Caco-2 (cell line): ENCODE results near the gene SPOUT1. TPM values are rescaled to one million over a fixed set of nuclear protein-coding genes. Genes with fewer than 3 reads are reported as not detected.

Source experiments
- BruUV-seq: library from RNA; stranded (reverse); fragments of 400-500 nt; replicated peaks from 2 replicates; lab custom pipeline; 2021; lab: Mats Ljungman, UMichigan
- CTCF ChIA-PET: fragments of 300-600 bp; sonication (Branson Sonifier 250); formaldehyde crosslinking; loops from one replicate; lab custom pipeline; 2022; ENCODE audit warnings: antibody characterized with exemption; lab: Charles Lee
- POLR2A ChIA-PET: fragments of 300-600 bp; sonication (Branson Sonifier 250); formaldehyde crosslinking; loops from one replicate; lab custom pipeline; 2022; ENCODE audit warnings: antibody characterized with exemption; lab: Charles Lee
- DNase-seq, 2 experiments: peaks; one replicate each; pipeline versions ENCODE4 v3.0.0 to v3.0.0-alpha.2; 2020 to 2022
- H3K27me3 ChIP-seq: replicated peaks from 2 replicates; pipeline ENCODE4 v1.6.0; 2011; ENCODE audit warnings: low read length; ENCODE audit not compliant: control insufficient read depth, insufficient read depth
- H3K36me3 ChIP-seq: 2 replicates; pipeline ENCODE4 v1.5.1; 2011; ENCODE audit warnings: low read length; ENCODE audit not compliant: control insufficient read depth, insufficient read depth
- H3K4me1 ChIP-seq: fragments of 250-450 bp; sonication (Bioruptor Pico); 2 replicates; pipeline ENCODE4 v1.5.1; 2020; ENCODE audit warnings: mild to moderate bottlenecking
- H3K4me3 ChIP-seq: 2 replicates; pipeline ENCODE4 v1.5.1; 2011; ENCODE audit warnings: low read depth, mild to moderate bottlenecking, control low read depth, low read length
- H3K9me3 ChIP-seq: fragments of 250-450 bp; sonication (Bioruptor Pico); 2 replicates; pipeline ENCODE4 v1.5.1; 2020; ENCODE audit warnings: mild to moderate bottlenecking, moderate library complexity
- H3K27ac Mint-ChIP-seq: one replicate; pipeline ENCODE4 v1.8.0; 2022; ENCODE audit warnings: mixed read lengths; ENCODE audit not compliant: unreplicated experiment
- H3K27me3 Mint-ChIP-seq: one replicate; pipeline ENCODE4 v1.8.0; 2022; ENCODE audit warnings: mixed read lengths; ENCODE audit not compliant: insufficient read depth, unreplicated experiment
- H3K36me3 Mint-ChIP-seq: one replicate; pipeline ENCODE4 v1.8.0; 2022; ENCODE audit warnings: mild to moderate bottlenecking, mixed read lengths; ENCODE audit not compliant: insufficient read depth, unreplicated experiment
- H3K4me1 Mint-ChIP-seq: one replicate; pipeline ENCODE4 v1.8.0; 2022; ENCODE audit warnings: low read depth, mixed read lengths; ENCODE audit not compliant: unreplicated experiment
- H3K4me3 Mint-ChIP-seq: one replicate; pipeline ENCODE4 v1.8.0; 2022; ENCODE audit warnings: mild to moderate bottlenecking, moderate library complexity, mixed read lengths; ENCODE audit not compliant: unreplicated experiment
- H3K9me3 Mint-ChIP-seq: one replicate; pipeline ENCODE4 v1.8.0; 2022; ENCODE audit warnings: mixed read lengths; ENCODE audit not compliant: unreplicated experiment
- CTCF ChIP-seq, 2 experiments: fragments of 200-600 bp in 1 of 2; IDR thresholded peaks; 1 replicate in 1 of 2; 2 replicates in 1 of 2; pipeline versions ENCODE4 v1.5.1 to v1.8.0; 2011 to 2022; ENCODE audit warnings: antibody characterized with exemption in 1 of 2, control low read depth in 1 of 2, inconsistent platforms in 1 of 2, low read depth in 1 of 2, low read length in 1 of 2, mild to moderate bottlenecking in 1 of 2, moderate library complexity in 1 of 2; ENCODE audit not compliant: insufficient read depth in 1 of 2, severe bottlenecking in 1 of 2, unreplicated experiment in 1 of 2
- intact Hi-C: fragments of 100-400 bp; cut with micrococcal nuclease; formaldehyde crosslinking; loops from one replicate; pipeline ENCODE4 v1.10.0; 2022; ENCODE audit not compliant: unreplicated experiment
- total RNA-seq: library from RNA; stranded (reverse); gene quantifications from 2 replicates; pipeline ENCODE4 v1.2.3, GENCODE V29; 2022

The SPOUT1 gene
- total RNA-seq, 1 experiment from 2014 or later, result 88.0 TPM

GRCh38 chr9:128810873-128811272, 18.7 kb downstream of the SPOUT1 start:
- BruUV-seq, result no TSS peak
- no peak overlapping the region for H3K27ac Mint-ChIP-seq
- no peaks in the 10 kb centered on the region; the same call in 1 of the 2 replicates for H3K36me3 ChIP-seq
- no peaks in the 10 kb centered on the region for H3K4me1 ChIP-seq
- no peaks in the 10 kb centered on the region for H3K9me3 Mint-ChIP-seq
- H3K27me3 Mint-ChIP-seq, result no peaks in the 10 kb centered on the region
- no peak for DNase-seq
- no peaks in the 10 kb centered on the region for H3K9me3 ChIP-seq
- no peak overlapping the region for H3K4me3 ChIP-seq
- TF ChIP-seq CTCF (IDR thresholded peaks at IDR 0.05; ENCODE audit: insufficient read depth in 1 of 2, low read depth in 1 of 2, low read length in 1 of 2, severe bottlenecking in 1 of 2, unreplicated experiment in 1 of 2), result no peak
- H3K27me3 ChIP-seq, result no peaks in the 10 kb centered on the region
- H3K4me1 Mint-ChIP-seq, result no peaks in the 10 kb centered on the region
- intact Hi-C loops, result no loop called here
- ChIA-PET CTCF (no interaction called here), POLR2A (no interaction called here)
- H3K36me3 Mint-ChIP-seq, result peaks cover 19% of the 10 kb centered on the region
- H3K4me3 Mint-ChIP-seq, result no peak overlapping the region

- POLR2A ChIA-PET, result no interaction called here
- BruUV-seq, result no TSS peak
- CTCF ChIA-PET, result no interaction called here
Measured at GRCh38 chr9:128809831-128810230, 19.8 kb downstream of the SPOUT1 start.

GRCh38 chr9:128809036-128809599, 20.5 kb downstream of the SPOUT1 start:
- H3K36me3 ChIP-seq, result no peaks in the 10 kb centered on the region; the same call in 1 of the 2 replicates
- CTCF ChIA-PET, result no interaction called here
- no peak overlapping the region for H3K4me3 ChIP-seq
- TF ChIP-seq CTCF (IDR thresholded peaks at IDR 0.05; ENCODE audit: insufficient read depth in 1 of 2, low read depth in 1 of 2, low read length in 1 of 2, severe bottlenecking in 1 of 2, unreplicated experiment in 1 of 2), result no peak
- DNase-seq, result no peak
- no peak overlapping the region for H3K27ac Mint-ChIP-seq
- H3K9me3 ChIP-seq, result no peaks in the 10 kb centered on the region
- no peaks in the 10 kb centered on the region for H3K4me1 Mint-ChIP-seq
- H3K27me3 Mint-ChIP-seq, result no peaks in the 10 kb centered on the region
- BruUV-seq, result no TSS peak
- POLR2A ChIA-PET, result interaction anchor here (0.8 kb wide), 1 partner anchor 118 kb away, joined by 4 read pairs; no protein-coding TSS in a partner anchor
- no peaks in the 10 kb centered on the region for H3K4me1 ChIP-seq
- no peaks in the 10 kb centered on the region for H3K9me3 Mint-ChIP-seq
- H3K4me3 Mint-ChIP-seq, result no peak overlapping the region
- intact Hi-C loops, result no loop called here
- H3K36me3 Mint-ChIP-seq, result peaks cover 10% of the 10 kb centered on the region
- no peaks in the 10 kb centered on the region for H3K27me3 ChIP-seq

More at GRCh38 chr9:128809831-128810230, 19.8 kb downstream of the SPOUT1 start:
- H3K9me3 Mint-ChIP-seq, result no peaks in the 10 kb centered on the region
- no peaks in the 10 kb centered on the region for H3K4me1 ChIP-seq
- H3K27me3 ChIP-seq, result no peaks in the 10 kb centered on the region
- no peaks in the 10 kb centered on the region; the same call in 1 of the 2 replicates for H3K36me3 ChIP-seq
- H3K27me3 Mint-ChIP-seq, result no peaks in the 10 kb centered on the region
- no peak overlapping the region for H3K27ac Mint-ChIP-seq
- no peaks in the 10 kb centered on the region for H3K4me1 Mint-ChIP-seq
- no peak overlapping the region for H3K4me3 ChIP-seq
- no peak for DNase-seq
- no peak for TF ChIP-seq CTCF (IDR thresholded peaks at IDR 0.05; ENCODE audit: insufficient read depth in 1 of 2, low read depth in 1 of 2, low read length in 1 of 2, severe bottlenecking in 1 of 2, unreplicated experiment in 1 of 2)
- peaks cover 13% of the 10 kb centered on the region for H3K36me3 Mint-ChIP-seq
- H3K9me3 ChIP-seq, result no peaks in the 10 kb centered on the region
- intact Hi-C loops, result no loop called here
- H3K4me3 Mint-ChIP-seq, result no peak overlapping the region
